ENCODE results near the gene CD244.
"Not testable (repeated sequence)": the region's sequence is repeated elsewhere in the genome, so short reads cannot be mapped to it uniquely, and the experiment has no call there.

CD244 gene

GRCh38 chr1:160879056-160879455 is 16.4 kb upstream of the CD244 start:
- no peak for DNase-seq (ENCODE audit: low read depth)

DNA sequence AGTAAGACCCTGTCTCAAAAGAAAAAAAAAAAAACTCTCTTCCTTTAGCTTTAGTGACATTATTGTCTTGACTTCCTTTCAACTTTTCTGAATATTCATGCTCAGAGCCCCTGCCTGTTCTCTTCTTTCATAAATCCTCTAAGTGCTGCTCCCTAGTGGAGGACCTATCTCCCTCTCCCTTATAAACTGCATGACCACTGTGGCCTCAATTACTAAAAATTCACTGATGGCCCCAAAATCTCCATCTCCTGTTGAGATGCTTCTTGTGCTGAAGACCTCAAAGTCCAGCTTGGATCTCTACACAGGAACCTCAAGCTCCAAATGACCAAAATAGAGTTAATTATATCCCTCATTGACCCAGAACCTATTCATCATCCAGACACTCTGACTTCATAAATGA is 14.5 kb upstream of the CD244 start:
- DNase-seq (ENCODE audit: low read depth) = no peak

GRCh38 chr1:160876311-160876710 is 13.6 kb upstream of the CD244 start:
- no peak for DNase-seq (ENCODE audit: low read depth)

GRCh38 chr1:160875591-160875990 is 12.9 kb upstream of the CD244 start:
- DNase-seq (ENCODE audit: low read depth) = not testable (repeated sequence)

- DNase-seq (ENCODE audit: low read depth) = no peak
Measured at GRCh38 chr1:160874935-160875334, 12.2 kb upstream of the CD244 start.

DNA sequence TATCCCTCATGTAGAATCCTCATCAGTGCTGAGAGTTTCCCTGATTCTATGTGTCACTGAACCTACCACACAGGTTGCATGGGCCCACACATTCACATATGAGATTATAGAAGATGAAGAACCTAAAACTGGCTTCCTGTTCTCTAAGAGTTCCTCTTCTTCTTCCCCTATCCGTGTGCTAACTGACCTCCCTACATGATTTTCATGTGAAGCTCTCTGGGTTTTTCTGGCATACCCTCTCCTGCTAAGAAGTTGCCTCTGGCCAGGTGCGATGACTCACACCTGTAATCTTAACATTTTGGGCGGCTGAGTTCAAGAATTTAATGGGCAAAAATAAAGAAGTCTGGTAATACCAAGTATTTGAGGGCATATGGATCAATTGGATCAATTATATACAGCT is 5.5 kb upstream of the CD244 start:
- no peak for DNase-seq (ENCODE audit: low read depth)

DNA sequence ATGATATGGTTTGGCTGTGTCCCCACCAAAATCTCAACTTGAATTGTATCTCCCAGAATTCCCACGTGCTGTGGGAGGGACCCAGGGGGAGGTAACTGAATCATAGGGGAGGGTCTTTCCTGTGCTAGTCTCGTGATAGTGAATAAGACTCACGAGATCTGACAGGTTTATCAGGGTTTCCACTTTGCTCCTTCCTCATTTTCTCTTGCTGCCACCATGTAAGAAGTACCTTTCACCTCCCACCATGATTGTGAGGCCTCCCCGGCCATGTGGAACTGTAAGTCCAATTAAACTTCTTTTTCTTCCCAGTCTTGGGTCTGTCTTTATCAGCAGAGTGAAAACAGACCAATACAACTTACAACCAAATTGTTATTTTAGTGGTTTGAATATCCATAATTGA is 5.0 kb upstream of the CD244 start:
- DNase-seq (ENCODE audit: low read depth) = not testable (repeated sequence)

DNA sequence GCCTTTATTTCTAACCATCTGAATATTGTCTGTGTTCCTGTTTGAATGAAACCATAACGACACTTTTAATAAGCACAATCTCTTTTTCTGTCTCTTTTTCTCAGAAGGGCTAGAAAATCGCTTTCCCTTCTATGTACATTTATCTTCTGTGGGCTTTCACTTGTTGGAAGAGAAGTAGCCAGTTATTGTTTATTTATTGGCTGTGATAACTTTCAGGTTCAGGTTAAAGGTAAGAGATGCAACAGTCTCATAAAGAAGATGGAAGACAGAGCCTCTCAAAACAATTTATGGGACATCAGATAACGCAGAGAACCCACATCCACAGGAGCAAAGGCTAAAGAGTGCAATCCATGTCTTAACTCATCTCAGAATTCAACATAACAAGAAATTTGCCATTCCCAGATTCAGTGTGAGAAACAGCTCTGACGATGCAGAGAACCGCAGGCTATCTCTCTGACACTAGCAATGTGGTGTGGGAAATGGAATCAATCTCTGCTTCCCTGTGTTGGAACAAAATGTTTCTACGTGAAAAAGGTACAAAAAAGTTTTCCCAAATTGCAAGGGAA is 4.1 kb upstream of the CD244 start:
- no peak for DNase-seq (ENCODE audit: low read depth)

DNA sequence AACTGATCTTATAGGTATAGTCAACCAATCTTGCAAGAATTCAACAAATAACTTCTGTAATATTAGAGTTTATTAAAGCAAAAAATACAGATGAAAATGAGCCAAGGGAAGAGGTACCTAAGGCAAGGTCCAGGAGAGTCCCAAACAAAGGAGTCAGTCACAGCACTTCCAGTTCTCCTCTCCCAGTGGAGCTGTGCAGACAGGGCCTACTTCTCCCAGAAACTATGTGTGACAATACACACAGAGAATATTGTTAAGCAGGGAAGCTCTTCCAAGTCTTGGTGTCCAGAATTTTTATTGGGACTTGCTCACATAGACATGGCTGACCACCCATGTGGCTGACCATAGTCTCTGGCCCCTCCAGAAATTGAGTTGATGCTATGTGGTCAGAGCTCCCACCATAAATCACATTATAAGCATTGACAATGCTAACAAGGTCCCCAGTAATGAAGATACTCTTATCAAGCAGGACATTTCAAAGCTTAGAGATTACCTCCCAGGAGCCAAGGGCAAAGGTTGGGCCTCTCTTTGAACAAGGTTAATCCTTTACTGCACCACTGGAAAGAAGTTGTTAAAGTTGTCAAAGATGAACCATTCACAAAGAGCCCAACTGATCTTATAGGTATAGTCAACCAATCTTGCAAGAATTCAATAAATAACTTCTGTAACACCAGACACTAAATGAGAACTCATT is 3.5 kb upstream of the CD244 start:
- no peak for DNase-seq (ENCODE audit: low read depth)

GRCh38 chr1:160865337-160865736 is 2.6 kb upstream of the CD244 start:
- DNase-seq (ENCODE audit: low read depth) = no peak

GRCh38 chr1:160864173-160864572 is 1.5 kb upstream of the CD244 start:
- DNase-seq (ENCODE audit: low read depth) = no peak

DNA sequence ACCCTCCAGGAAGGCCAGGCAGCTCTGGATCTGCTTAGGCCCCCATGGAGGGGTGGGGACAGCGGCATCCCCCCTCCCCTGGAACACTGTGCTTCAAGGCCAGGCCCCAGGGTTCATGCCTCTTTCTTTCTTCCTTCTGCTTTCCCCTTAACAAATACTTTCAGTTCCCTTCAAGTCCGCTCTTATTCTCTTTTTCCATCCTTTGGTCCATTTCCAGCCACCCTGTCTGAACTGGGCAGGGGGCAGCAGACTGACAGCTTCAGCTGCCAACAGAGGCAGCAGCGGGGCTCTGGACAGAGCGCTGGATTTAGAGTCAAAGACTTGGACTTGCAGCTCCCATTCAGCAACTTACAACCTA is 1.1 kb upstream of the CD244 start:
- DNase-seq (ENCODE audit: low read depth) = no peak

- DNase-seq (ENCODE audit: low read depth) = no peak
Measured at GRCh38 chr1:160863061-160863773, 530 bp upstream of the CD244 start.

DNA sequence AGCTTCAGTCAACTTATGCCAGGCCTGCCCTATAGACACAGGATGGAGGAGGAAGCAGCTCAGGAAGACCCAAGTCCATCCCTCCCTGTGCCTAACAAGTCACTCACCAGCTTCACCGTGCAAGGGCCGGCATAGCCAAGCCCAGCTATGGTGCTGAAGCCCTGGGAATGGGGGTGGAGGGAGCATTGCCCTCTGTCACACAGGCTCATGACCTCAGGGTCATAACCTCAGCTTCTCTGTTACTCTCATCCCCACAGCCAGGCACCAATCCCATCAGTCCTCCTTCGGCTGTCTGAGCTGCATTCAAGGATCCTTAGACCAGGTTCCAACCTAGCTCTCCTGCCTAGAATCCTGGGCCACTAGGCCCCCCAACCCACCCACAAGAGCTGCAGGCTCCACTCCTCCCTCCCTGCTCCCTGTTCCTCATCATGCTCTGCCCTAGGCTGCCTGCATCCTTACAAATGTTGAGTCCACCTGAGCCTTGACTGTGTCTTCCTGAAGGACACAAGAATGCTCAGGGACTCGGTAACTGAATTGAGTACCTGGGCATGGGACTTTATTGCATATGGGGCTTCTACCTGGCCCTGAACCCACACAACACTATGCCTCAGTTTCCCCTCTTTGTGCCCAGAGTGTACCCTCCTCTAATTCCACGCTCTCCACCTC is 1.7 kb downstream of the CD244 start:
- no peak for DNase-seq (ENCODE audit: low read depth)

DNA sequence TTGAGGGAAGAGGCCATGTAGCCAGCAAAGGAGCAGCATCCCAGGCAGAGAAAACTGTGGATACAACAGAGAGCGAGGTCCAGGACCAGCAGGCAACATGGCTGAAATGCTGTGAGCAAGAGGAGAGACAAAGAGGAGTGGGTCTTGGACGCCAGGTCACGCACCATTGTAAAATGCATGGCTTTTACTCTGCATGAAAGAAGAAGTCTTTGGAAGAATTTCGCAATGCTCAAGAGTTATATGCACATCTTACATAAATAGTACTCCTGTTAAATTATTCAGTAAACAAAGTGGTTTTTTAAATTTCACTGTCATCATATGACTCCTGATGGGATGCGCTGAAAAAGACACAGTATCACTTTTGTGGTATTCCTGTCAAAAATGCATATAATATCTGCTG is 3.5 kb downstream of the CD244 start:
- DNase-seq (ENCODE audit: low read depth) = no peak

DNA sequence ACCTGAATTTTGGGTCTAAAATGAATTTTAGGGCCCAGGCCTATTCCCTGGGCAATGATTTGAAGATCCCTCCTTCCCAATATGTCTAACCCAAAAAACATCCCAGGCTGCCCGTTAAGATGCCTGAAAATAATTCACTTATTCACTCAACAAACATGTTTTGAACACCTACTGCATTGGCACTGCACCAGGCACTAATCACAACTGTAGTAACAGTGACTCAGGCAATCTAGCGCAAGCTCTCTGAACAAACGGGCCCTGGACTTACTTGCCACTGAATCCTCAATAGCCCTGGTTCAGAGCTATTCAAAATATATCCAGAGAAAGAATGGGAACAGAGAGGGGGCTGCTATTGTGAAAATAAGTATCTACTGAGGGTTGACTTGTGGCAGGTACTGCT is 4.2 kb downstream of the CD244 start:
- DNase-seq (ENCODE audit: low read depth) = no peak

GRCh38 chr1:160858097-160858496 is 4.6 kb downstream of the CD244 start:
- DNase-seq (ENCODE audit: low read depth) = no peak

DNA sequence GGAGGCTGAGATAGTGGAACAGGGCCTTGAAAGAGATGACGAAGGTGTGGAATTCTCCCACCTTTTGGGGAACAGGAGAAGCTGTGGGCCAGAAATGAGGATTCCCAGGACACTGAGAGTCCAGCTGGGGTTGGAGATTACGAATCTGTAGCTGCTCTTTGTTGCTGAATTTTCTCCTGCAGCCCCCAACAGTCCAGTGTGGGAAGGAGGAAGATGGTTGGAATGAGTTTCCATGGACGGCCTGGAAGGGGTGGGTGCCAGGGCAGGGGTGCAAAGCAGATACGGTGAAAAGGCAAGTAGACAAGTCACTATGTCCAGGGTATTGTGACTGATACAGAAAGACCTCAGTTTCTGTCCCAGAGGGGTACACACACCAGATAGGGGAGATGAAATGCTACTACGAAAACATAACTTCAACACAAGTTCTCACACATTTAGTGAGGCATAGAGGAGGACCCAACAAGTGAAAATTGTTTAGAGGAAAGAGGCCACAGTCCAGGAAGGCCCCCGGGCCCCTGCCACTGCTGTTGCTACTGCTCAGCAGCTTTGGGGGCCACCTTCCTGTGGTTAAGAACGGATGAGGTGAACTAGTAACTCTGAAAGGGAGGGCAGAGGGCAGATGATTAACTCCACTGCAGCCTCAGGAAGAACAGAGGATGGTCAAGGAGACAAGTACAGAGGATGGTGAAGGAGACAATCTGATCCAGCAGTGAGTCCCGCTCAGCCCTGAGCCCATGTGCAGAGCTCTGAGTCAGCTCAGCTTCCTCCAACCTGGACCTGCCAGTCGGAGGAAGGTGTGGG is 7.3 kb downstream of the CD244 start:
- DNase-seq (ENCODE audit: low read depth) = no peak

DNA sequence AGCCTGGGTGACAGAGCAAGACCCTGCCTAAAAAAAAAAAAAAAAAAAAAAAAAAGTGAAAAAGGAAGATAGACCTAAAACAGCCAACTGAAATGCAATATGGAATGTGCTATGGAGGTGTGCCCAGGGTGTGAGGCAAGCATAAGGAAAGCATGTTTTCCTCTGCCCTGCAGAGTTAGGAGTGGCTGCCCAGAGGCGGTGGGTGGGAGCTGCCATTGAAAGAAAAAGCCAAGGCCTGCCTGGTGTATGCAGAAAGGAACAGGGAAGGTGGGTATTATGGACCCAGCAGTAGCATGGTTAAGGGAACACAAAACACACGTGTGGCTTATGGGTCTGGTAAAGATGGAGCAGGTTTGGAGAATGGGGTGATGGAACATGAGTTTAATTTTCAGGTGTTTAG is 8.9 kb downstream of the CD244 start:
- DNase-seq (ENCODE audit: low read depth) = no peak

DNA sequence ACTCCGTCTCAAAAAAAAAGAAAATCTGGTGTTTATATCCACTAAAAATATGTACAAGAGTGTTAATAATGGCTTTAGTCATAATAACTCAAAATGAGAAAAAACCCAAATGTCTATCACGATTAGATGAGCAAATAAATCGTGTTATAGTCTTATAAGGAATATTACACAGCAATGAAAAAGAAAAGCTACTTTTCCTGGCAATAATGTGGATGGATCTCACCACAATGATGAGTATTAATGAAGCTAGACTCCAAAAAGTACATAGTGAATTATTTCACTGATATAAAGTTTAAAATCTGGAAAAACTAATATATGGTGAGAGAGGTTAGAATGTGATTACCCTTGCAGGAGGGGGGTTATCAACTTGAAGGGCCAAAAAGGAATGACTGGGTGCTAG is 9.7 kb downstream of the CD244 start:
- DNase-seq (ENCODE audit: low read depth) = no peak

- no peak for DNase-seq (ENCODE audit: low read depth)
Measured at GRCh38 chr1:160850993-160851392, 11.7 kb downstream of the CD244 start.

GRCh38 chr1:160850541-160850940 is 12.1 kb downstream of the CD244 start:
- no peak for DNase-seq (ENCODE audit: low read depth)
